Effector CD4-positive, alpha-beta T cell (primary cell): ENCODE measurements around the gene LENEP.

Source experiments
- DNase-seq: peaks from one replicate; pipeline ENCODE4 v3.0.0-alpha.2; 2020

Gene LENEP

GRCh38 chr1:154960446-154961136 lies 32.8 kb upstream of the LENEP start:
- DNase-seq: no peak

- peak; percentile 75 for DNase-seq
Measured at GRCh38 chr1:154961207-154962155, 31.9 kb upstream of the LENEP start, which contains the start of gene PYGO2. PYGO2 (minus strand) TSS chr1:154961782; CDS start chr1:154961576, 206 bp downstream.

GRCh38 chr1:154962156-154962749 lies 31.1 kb upstream of the LENEP start:
- DNase-seq: no peak

GRCh38 chr1:154962795-154963330 lies 30.5 kb upstream of the LENEP start:
- no peak for DNase-seq

- no peak for DNase-seq
Measured at GRCh38 chr1:154963643-154964042, 29.7 kb upstream of the LENEP start.

GRCh38 chr1:154964359-154964758 lies 29.0 kb upstream of the LENEP start:
- DNase-seq: no peak

GRCh38 chr1:154966111-154966510 lies 27.3 kb upstream of the LENEP start:
- DNase-seq: no peak

- DNase-seq: no peak
Measured at GRCh38 chr1:154967331-154967950, 25.9 kb upstream of the LENEP start.

GRCh38 chr1:154968731-154969130 lies 24.7 kb upstream of the LENEP start:
- no peak for DNase-seq

- DNase-seq: no peak
Measured at GRCh38 chr1:154969246-154969645, 24.1 kb upstream of the LENEP start.

- DNase-seq: no peak
Measured at GRCh38 chr1:154969860-154970452, 23.4 kb upstream of the LENEP start.

- no peak for DNase-seq
Measured at GRCh38 chr1:154970631-154971340, 22.6 kb upstream of the LENEP start, which contains the start of gene SHC1. SHC1 (minus strand) TSS chr1:154970747; CDS start chr1:154970526, 221 bp downstream.

- DNase-seq: no peak
Measured at GRCh38 chr1:154971341-154971998, 21.9 kb upstream of the LENEP start.

- no peak for DNase-seq
Measured at GRCh38 chr1:154972213-154972516, 21.2 kb upstream of the LENEP start.

GRCh38 chr1:154972517-154973343 lies 20.7 kb upstream of the LENEP start:
- no peak for DNase-seq

GRCh38 chr1:154973344-154974101 lies 19.9 kb upstream of the LENEP start:
- DNase-seq: peak; percentile 84

GRCh38 chr1:154974102-154974807 lies 19.1 kb upstream of the LENEP start, which contains the start of gene CKS1B:
CKS1B (plus strand) TSS chr1:154974681; CDS start chr1:154974746, 65 bp downstream.
- DNase-seq: peak; percentile 94

- peak; percentile 91 for DNase-seq
Measured at GRCh38 chr1:154974808-154975408, 18.5 kb upstream of the LENEP start.
